Activated naive CD4-positive, alpha-beta T cell treated with anti-CD3 and anti-CD28 coated beads, Interleukin-2, amount 50 U/mL, for 72 hours (primary cell): Measurements from ENCODE around the gene ZBTB16. TPM values are rescaled to one million over a fixed set of nuclear protein-coding genes. Genes with fewer than 3 reads are reported as not detected.

Source experiments
- ATAC-seq, 2 donors: fragments of 150-1000 bp; cut with Tn5 transposase; 2 replicates each; pipeline ENCODE4 v1.10.0; 2021; ENCODE audit warnings: mild to moderate bottlenecking in 2 of 2, moderate library complexity in 2 of 2
- DNase-seq, 2 donors: peaks; one replicate each; pipeline ENCODE4 v3.0.0; 2021 to 2022; ENCODE audit warnings: low spot score in 2 of 2
- H3K27ac Mint-ChIP-seq, 2 donors: one replicate each; pipeline ENCODE4 v1.8.0; 2022; ENCODE audit warnings: mild to moderate bottlenecking in 2 of 2, mixed read lengths in 2 of 2
- H3K36me3 Mint-ChIP-seq, 2 donors: one replicate each; pipeline ENCODE4 v1.8.0; 2022; ENCODE audit warnings: mixed read lengths in 2 of 2
- H3K9me3 Mint-ChIP-seq, 2 donors: one replicate each; pipeline ENCODE4 v1.8.0; 2022; ENCODE audit warnings: mixed read lengths in 2 of 2
- total RNA-seq, 2 donors: library from RNA; stranded (reverse); gene quantifications; one replicate each; pipeline ENCODE4 v1.2.3, GENCODE V29; 2022

The ZBTB16 gene
- total RNA-seq, 2 donors from 2014 or later = 0.99 to 3.1 TPM

DNA sequence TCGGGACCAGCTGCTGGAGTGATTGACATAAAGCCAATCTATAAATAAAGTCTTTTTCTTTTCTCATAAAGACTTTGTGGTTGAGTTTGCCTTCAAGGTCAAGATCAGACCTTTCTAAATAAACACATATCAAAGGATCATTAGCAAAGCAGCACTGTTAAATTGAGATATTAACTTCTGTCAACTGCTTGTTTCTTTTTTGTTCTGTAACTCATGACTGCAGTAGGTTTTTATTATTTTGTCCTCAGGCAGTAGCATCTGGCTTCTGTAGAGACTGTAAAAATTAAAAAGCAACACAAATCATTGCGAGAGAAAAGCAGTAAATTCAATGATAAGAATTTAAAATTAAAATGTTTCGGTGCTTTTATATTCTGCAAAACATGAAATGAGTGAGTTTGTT, 159.0 kb downstream of the ZBTB16 start:
- ATAC-seq = no peak
- H3K9me3 Mint-ChIP-seq = peaks cover 0 to under 1% of the 10 kb centered on the region in 2 donors
- no peak overlapping the region for H3K27ac Mint-ChIP-seq

DNA sequence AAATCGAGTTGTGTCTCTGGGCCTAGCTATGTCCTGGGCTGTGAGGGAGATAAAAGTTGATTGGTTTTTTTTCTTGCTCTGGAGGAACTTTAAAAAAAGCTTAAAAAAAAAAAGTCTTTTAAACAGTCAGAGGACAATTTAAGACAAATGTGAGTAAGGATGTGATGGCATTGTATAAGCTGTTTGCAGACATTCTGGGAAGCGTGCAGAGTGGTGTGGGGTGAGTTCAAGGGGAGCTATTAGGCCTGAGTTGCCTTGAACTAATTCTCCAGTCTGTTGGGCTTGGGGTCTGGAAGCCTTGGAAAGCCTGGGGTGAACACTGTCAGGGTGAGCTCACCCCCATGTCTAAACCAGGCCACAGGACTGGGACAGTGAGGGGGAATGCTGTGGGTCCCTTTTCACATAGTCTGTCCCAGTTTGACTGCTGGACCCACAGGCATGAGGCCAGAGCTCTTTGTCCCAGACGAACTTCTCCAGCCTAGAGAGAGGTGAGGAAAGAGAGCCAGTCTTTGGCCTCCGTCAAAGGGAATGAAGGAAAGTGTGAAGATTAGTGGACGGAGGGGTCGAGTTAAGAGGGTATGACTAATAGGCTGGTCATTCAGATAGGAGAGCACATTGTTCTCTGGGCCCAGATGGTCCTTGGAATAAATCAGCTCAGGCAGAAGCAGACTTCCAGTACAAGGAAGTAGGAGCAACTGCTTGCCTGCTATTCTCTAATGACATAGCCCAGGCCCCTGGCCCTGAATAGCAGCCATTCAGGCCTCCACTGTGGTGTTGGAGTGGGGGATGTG, 160.2 kb downstream of the ZBTB16 start:
- DNase-seq (no peak), ATAC-seq (no peak)
- Mint-ChIP-seq H3K9me3 (peaks cover 0 to 5% of the 10 kb centered on the region in 2 donors), H3K27ac (no peak overlapping the region), H3K36me3 (no peaks in the 10 kb centered on the region)

More for the DNA sequence above, 159.0 kb downstream of the ZBTB16 start:
- DNase-seq = no peak
- no peaks in the 10 kb centered on the region for H3K36me3 Mint-ChIP-seq

DNA sequence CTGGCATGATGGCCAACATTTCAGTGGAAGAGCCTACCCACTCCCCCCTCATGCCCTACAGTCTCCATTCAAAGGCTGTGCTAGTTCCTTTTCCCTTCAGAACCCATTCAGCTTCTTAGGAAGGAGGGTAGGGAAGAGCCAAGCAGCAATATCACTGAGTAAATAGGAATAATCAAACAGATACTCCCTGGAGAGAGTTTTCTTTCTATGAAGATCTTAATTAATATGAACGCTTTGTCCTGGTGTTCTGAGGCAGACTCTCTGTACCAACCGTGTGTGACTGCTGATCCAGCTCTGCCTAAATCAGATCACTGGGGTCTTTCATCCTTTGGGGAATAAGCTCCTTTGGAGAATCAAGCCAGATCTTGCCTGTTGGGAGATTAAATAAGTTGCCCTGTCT, 161.5 kb downstream of the ZBTB16 start:
- Mint-ChIP-seq H3K9me3 (peaks cover 0 to 5% of the 10 kb centered on the region in 2 donors), H3K27ac (no peak overlapping the region), H3K36me3 (no peaks in the 10 kb centered on the region)
- DNase-seq = no peak
- no peak for ATAC-seq

DNA sequence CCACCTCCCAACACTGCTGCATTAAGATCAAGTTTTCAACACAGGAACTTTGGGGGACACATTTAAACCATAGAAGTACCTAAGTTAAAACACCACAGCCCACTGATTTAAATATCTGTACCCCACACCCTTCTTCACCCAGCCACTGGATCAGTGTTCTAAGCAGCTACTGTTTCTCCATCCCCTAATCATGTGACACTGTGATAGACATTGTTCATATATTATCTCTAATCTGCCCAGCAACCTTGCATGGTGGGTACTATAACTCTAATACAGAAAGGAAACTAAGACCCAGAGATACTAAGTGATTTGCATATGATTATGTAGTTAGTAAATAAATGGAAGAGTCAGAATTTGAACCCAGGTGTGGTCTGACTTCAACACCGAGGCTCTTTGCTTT, 166.2 kb downstream of the ZBTB16 start:
- Mint-ChIP-seq H3K9me3 (peaks cover 0 to 5% of the 10 kb centered on the region in 2 donors), H3K36me3 (no peaks in the 10 kb centered on the region), H3K27ac (no peak overlapping the region)
- ATAC-seq (no peak), DNase-seq (no peak)

DNA sequence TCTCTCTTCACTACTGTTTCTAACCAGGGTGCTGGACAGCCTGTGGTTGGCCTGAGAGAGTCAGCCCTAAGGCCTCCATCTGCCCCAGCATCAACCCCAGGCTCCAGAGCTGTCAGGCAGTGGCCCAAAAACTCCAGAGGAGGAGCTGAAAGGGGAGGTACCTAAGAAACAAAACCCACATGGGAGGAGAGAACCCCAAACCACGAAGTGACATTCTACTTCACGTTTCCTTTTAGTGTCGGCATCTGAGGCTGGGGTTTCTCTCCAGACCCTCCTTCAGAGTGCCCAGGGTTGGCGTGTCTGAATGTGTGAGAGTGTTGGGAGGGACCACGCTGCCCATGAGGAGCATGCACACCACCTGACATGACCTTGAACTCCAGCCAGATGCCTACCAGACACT, 166.8 kb downstream of the ZBTB16 start:
- no peak for DNase-seq
- no peak for ATAC-seq
- no peak overlapping the region for H3K27ac Mint-ChIP-seq
- H3K36me3 Mint-ChIP-seq = no peaks in the 10 kb centered on the region
- peaks cover 0 to 5% of the 10 kb centered on the region in 2 donors for H3K9me3 Mint-ChIP-seq

DNA sequence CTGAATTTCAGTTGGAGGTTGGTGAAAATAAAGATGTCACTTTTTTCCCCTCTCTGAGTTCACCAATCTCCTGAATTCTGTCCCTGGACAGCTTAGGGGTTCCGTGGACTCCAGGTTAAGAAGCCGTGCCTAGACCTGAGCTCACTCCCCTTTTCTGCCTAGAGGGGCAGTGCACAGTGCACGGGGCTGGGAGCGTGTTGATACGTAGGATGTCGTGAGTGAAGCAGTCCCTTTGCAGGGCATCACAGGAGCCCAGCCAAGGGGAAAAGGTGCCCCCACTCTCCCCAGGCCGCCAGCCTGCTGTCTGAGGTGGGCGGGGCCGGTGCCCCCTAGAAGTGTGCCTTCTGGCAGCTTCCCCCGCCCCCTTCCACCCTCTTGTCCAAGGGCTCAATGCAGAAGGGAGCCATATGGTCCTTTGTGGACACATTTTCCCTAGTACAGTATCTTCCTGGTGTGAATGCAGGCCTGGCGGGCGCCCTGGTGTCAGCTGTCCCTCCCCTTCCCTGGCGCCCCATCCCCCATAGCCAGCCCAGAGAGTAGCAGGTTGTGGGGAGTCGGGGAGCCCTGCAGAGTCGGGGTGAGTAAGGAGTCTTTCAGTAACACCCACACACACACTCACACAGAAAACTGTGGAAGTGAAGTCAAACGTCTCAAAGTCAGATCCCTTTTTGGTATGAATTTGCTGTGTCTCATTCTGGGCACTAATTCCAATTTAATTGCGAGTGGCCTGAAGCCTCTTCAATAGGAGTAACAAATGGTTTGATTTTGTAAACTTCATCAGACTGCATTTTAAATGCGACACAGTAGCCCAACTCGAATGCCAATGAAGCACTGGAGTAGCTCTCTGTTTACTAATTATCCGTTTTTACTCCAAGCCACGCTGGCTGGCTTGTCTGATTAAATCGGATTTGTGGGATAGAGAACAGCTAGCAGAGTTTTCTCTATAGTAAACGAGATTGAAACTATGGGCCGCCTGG, 169.2 kb downstream of the ZBTB16 start:
- Mint-ChIP-seq H3K27ac (no peak overlapping the region), H3K36me3 (no peaks in the 10 kb centered on the region)
- no peak for ATAC-seq

DNA sequence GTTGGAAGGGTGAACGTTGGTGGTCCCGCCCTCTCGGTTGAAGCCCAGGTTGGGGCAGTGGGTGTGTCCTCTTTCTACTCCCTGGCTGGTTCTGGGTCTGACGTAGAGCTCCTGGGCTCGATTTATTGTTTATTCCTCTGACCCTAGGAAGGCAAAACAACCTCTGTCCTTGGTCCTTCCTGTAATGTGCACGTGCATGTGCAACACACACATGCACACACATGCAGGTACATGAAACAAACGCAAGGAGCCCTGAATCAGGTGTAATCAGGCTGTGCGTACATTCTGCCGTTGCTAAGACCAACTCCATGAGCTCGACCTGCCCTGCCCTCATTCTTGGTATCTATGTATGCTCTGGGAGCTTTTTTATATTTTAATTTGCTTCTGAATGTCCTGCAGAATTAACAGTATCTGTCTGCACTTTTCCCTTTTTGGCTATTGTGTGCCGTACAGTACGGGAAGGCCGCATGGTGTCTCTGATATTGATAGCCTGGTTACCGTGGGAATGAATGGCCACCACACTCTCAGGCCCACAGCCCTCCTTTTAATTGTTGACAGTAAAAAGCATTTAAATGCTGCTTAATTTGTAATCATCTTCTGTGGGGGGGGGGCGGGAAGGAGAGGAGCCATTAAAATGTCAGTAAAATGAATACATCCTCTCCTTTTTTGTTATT, 170.7 kb downstream of the ZBTB16 start:
- DNase-seq (no peak), ATAC-seq (no peak)
- no peak overlapping the region for H3K27ac Mint-ChIP-seq
- no peaks in the 10 kb centered on the region for H3K36me3 Mint-ChIP-seq
- H3K9me3 Mint-ChIP-seq = no peaks in the 10 kb centered on the region

More for the DNA sequence above, 169.2 kb downstream of the ZBTB16 start:
- H3K9me3 Mint-ChIP-seq = peaks cover 0 to 2% of the 10 kb centered on the region in 2 donors
- no peak for DNase-seq

DNA sequence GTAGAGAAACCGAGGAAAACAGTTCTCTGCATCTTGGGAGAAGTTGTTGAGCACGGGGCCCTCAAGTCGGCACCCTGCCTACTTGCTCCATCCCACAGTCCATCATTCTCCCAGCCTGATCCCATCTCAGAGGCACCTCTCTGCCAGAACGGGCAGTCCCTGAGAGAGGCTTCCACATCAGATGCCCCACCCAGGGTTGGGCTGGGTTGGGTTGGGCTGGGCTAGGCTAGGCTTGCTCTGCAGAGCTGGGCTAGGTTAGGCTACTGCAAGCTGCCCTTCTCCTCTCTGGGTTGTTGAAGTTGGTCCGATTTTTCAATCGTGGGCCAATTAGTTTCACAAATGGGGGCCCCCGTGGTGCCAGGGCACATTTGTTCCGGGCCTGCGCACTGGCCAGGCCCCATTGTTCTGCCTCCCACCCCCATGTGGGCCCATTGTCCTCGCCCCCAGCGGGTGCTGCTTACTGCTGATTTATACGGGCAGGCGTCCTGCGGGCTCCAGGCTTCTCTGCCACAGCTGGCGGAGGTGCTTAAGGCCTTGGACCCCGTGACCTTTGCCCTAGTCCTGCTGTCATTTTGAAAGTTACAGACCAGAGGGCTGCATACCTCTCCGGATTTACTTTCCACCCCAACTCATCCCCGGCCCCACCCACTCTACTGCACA, 173.0 kb downstream of the ZBTB16 start:
- DNase-seq (no peak), ATAC-seq (no peak)
- no peak overlapping the region for H3K27ac Mint-ChIP-seq
- no peaks in the 10 kb centered on the region for H3K9me3 Mint-ChIP-seq
- H3K36me3 Mint-ChIP-seq = no peaks in the 10 kb centered on the region

DNA sequence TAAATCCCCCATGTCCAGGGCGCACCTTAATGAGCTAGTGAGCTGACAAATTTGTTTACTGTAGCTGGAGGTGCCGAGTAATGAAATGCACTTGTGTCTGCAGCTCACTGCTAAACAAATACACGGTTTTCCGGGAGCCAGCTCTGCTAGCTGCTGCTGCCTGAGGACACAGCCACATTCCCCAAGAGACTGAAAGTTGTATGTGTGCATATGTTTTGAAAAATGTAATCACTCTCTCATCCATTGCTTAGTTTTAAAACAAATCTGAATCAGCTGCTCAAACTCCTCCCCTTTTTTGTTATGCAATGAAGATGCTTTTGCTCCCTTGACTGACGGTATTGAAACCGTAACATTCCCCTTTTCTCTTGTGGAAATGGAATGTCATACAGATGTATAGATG, 174.2 kb downstream of the ZBTB16 start:
- no peaks in the 10 kb centered on the region for H3K9me3 Mint-ChIP-seq
- H3K36me3 Mint-ChIP-seq = no peaks in the 10 kb centered on the region
- DNase-seq (no peak), ATAC-seq (no peak)
- no peak overlapping the region for H3K27ac Mint-ChIP-seq

DNA sequence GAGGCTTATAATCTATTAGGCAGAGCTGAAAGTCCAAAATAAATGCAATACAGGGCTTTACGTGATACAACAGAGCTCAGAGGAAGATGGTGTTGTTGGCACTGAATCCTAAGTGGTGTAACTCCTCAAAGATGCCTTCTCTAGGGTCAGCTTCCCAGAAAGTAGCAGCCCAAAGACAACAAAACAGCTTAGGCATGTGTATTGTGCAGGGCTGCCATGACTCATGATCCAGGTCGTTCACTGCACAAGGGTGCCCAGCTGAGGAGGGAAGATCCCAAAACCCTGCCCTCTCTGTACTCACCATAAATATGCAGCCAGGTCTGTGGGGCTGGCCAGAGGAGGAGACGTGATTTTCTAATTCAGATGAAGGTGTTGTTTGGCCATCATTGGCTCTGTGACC, 177.3 kb downstream of the ZBTB16 start:
- Mint-ChIP-seq H3K27ac (no peak overlapping the region), H3K9me3 (no peaks in the 10 kb centered on the region), H3K36me3 (no peaks in the 10 kb centered on the region)
- DNase-seq (no peak), ATAC-seq (no peak)

DNA sequence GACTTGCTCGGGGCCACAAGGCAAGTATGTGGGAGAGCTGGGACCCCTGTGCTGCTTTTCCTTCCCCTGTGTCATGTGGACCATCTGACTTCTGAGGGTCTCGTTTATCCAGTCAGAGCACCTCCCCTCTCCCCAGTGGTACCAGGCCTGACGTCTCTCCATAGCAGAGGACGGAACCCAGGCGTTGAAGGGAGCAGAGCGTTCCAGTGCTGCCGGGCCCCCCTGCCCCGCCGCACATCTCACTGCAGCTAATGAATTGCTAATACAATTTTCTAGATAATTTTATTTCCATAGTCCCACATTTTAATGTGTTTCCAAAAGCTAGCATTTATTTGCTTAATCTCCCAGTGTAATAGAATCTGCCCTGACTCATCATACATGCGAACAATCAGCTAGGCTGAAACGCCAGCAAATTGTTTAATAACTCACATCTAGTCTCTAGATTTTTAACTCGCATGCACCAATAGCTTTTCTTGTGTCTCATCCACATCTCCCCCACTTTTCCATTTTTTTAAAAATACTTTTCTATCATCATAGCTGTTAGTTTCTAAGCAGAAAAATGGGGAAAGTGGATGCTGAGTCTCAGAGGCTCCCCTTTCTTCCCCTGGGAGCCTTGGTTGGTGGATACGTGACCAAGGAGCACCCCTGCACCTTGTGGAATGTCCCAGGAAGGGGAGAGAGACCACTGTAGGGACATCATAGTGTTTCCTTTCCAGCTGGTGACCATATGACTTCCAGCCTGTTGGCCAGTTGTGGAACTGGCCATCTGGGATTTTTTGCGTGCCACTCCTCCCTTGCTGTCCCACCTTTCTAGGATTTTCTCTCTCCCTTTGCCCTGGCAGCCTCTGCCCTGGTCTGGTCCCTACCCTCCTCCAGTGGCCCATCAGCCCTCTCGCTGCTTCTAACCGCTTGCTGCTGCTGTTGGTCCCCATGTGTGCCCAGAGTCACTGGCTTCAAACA, 178.1 kb downstream of the ZBTB16 start:
- H3K27ac Mint-ChIP-seq = no peak overlapping the region
- ATAC-seq (no peak), DNase-seq (no peak)
- no peaks in the 10 kb centered on the region for H3K9me3 Mint-ChIP-seq
- H3K36me3 Mint-ChIP-seq = no peaks in the 10 kb centered on the region

DNA sequence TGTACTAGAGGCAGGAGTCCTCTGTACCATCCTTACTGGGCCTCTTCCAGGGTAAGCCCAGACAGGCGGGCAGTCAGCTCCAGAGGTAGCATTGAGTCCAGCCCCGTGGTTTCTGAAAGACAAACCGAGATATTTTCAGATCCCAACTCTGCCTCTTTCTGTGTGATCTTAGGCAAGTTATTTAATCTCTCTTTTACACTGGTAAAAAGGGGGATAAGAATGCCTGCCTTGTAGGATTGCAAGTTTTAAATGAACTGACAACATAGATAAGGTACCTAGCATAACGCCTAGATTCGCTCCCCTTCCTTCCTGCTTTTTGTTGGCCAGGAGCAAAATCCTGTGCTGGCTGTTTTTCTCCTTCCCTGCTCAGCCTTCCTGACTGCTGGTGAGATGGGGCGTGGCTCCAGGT, 180.2 kb downstream of the ZBTB16 start:
- DNase-seq (no peak), ATAC-seq (no peak)
- Mint-ChIP-seq H3K36me3 (no peaks in the 10 kb centered on the region), H3K27ac (no peak overlapping the region), H3K9me3 (no peaks in the 10 kb centered on the region)

DNA sequence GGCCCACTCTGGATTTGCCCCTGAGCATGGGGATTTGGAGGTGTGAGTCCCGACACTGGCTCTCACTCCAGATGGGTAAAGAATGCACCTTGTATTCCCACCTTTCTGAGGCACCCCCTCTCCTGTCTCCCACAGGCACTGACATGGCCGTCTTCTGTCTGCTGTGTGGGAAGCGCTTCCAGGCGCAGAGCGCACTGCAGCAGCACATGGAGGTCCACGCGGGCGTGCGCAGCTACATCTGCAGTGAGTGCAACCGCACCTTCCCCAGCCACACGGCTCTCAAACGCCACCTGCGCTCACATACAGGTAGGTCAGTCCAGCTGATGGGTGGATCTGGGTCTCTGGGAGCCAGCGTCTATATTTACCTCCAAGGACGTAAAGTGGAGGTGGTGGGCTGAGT, 182.5 kb downstream of the ZBTB16 start:
- Mint-ChIP-seq H3K36me3 (no peaks in the 10 kb centered on the region), H3K9me3 (no peaks in the 10 kb centered on the region), H3K27ac (no peak overlapping the region)
- ATAC-seq (no peak), DNase-seq (no peak)

DNA sequence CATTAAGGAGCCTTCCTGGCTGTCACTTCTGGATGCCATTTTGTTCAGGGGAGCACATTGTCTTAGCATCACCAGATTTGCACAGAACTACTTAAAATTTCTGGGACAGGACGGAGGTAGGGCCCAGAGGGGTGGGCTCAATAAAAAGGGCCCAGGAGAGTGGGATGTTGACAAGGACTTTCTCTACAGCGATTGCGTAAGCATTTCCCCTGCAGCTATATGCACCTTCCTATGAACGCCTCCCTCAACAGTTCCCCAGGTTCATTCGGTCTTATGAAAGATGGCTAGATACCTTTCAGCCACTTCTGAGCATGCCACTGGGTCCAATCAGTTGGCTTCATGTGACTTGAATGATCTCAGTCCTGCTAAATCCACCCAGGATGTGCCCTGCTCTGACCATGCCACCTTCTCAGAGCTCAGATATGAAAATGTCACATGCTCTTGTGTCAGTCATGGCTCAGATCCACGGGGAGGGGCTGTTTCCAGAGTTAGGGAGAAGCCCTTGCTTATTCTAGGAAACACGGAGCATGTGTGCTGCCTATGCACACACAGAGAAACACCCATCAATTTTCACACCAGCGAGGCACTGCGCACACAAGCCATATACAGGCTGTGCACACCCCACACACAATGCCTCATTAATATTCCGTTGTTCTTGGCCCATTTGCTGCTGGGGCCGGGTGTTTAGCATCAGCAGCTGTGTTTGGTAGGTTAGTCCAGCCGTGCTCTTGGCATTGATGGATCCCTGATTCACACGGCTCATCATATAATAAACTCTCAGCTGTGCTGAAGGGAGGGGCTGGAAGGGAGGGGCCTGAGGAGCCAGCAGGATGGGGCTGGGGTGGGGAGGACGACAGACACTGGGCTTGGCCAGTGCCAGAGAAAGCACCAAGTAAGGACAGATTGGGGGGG, 184.2 kb downstream of the ZBTB16 start:
- ATAC-seq (no peak), DNase-seq (no peak)
- no peaks in the 10 kb centered on the region for H3K9me3 Mint-ChIP-seq
- H3K27ac Mint-ChIP-seq = no peak overlapping the region
- no peaks in the 10 kb centered on the region for H3K36me3 Mint-ChIP-seq
